Sigmoid colon (tissue), 3 donors: ENCODE measurements around the gene UBE3B.

Source experiments
- POLR2A ChIP-seq, 2 donors: fragments of 450-650 bp; IDR thresholded peaks; one replicate each; pipeline ENCODE4 v1.6.1; 2016; ENCODE audit warnings: antibody characterized with exemption in 2 of 2, mild to moderate bottlenecking in 2 of 2, moderate library complexity in 2 of 2
- TF ChIP-seq, protein P1 (sequence below), 4 experiments: fragments of 450-650 bp in 3 of 4; fragments of 200-600 bp in 1 of 4; IDR thresholded peaks; one replicate each; pipeline ENCODE4 v1.5.1; 2016 to 2019; ENCODE audit warnings: antibody characterized with exemption in 4 of 4, mild to moderate bottlenecking in 3 of 4, moderate library complexity in 2 of 4

DNA sequence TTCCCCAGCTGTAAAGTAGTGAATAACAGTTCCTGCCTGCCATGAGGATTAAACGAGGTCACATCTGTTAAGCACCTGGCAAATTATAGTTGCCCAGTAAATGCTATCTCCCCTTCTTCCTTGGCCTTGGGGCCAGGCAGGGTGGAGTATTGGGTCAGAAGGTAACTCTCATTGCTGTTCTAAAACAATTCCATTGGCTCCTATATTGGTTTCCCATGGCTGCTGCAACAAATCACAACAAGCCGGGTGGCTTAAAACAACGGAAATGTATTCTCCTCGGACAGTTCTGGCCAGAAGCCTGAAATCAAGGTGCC is 63.9 kb downstream of the UBE3B start:
- TF ChIP-seq, protein P1, sequence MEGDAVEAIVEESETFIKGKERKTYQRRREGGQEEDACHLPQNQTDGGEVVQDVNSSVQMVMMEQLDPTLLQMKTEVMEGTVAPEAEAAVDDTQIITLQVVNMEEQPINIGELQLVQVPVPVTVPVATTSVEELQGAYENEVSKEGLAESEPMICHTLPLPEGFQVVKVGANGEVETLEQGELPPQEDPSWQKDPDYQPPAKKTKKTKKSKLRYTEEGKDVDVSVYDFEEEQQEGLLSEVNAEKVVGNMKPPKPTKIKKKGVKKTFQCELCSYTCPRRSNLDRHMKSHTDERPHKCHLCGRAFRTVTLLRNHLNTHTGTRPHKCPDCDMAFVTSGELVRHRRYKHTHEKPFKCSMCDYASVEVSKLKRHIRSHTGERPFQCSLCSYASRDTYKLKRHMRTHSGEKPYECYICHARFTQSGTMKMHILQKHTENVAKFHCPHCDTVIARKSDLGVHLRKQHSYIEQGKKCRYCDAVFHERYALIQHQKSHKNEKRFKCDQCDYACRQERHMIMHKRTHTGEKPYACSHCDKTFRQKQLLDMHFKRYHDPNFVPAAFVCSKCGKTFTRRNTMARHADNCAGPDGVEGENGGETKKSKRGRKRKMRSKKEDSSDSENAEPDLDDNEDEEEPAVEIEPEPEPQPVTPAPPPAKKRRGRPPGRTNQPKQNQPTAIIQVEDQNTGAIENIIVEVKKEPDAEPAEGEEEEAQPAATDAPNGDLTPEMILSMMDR (IDR thresholded peaks at IDR 0.05) = no peak
- no peak for TF ChIP-seq POLR2A (IDR thresholded peaks at IDR 0.05)
